ENCODE measurements around the gene MYO5B.
"Not testable (repeated sequence)": the region's sequence is repeated elsewhere in the genome, so short reads cannot be mapped to it uniquely, and the experiment has no call there.

The MYO5B gene

GRCh38 chr18:49795612-49796552, 399.1 kb downstream of the MYO5B start:
- H3K27me3 ChIP-seq, result no peaks in the 10 kb centered on the region
- H3K36me3 ChIP-seq, result peaks cover 85% of the 10 kb centered on the region
- no peak for TF ChIP-seq Cebpa-rat (IDR thresholded peaks at IDR 0.05)
- H3K4me1 ChIP-seq, result no peaks in the 10 kb centered on the region
- no peaks in the 10 kb centered on the region for H4K20me1 ChIP-seq
- H3K27ac ChIP-seq, result no peak overlapping the region
- H3K9me3 ChIP-seq, result peaks cover 6% of the 10 kb centered on the region; the same call in 1 of the 2 replicates
- H3K4me2 ChIP-seq, result no peak overlapping the region
- H3K9ac ChIP-seq, result no peak overlapping the region
- H3K4me3 ChIP-seq, result no peak overlapping the region

GRCh38 chr18:49794743-49795142, 400.2 kb downstream of the MYO5B start:
- Histone ChIP-seq H3K27ac (no peak overlapping the region), H4K20me1 (no peaks in the 10 kb centered on the region), H3K9me3 (peaks cover 2% of the 10 kb centered on the region; the same call in 1 of the 2 replicates), H3K36me3 (peaks cover 87% of the 10 kb centered on the region), H3K4me1 (no peaks in the 10 kb centered on the region), H3K4me2 (no peak overlapping the region), H3K27me3 (no peaks in the 10 kb centered on the region), H3K4me3 (no peak overlapping the region), H3K9ac (no peak overlapping the region)
- TF ChIP-seq Cebpa-rat (IDR thresholded peaks at IDR 0.05), result no peak

DNA sequence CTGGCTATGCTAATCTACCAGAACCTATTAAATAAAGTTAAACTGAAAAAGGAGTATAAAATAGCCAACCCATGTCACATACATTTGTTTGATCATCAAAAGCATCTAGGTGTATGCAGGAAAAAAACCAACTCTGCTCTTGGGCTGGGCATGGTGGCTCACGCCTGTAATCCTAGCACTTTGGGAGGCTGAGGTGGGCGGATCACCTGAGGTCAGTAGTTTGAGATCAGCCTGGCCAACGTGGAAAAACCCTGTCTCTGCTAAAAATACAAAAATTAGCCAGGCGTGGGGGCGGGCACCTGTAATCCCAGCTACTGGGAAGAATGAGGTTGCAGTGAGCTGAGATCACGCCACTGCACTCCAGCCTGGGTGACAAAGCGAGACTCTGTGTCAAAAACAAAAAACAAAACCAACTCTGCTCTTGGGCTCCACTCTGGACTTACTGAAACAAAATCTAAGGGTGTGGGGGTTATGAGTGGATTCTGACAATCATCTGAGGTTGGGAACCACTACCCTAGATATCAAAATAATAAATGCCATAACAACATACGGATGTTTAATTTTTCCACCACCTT, 405.3 kb downstream of the MYO5B start:
- H3K4me2 ChIP-seq, H3K4me3 ChIP-seq, H3K9me3 ChIP-seq, H3K27me3 ChIP-seq, H3K9ac ChIP-seq, H4K20me1 ChIP-seq, H3K27ac ChIP-seq, H3K4me1 ChIP-seq: not testable (repeated sequence)
- H3K36me3 ChIP-seq, result peaks cover 96% of the 10 kb centered on the region

- no peak overlapping the region for H3K4me2 ChIP-seq
- H3K4me3 ChIP-seq, result no peak overlapping the region
These were observed 406.5 kb downstream of the MYO5B start for GRCh38 chr18:49788327-49788898.

DNA sequence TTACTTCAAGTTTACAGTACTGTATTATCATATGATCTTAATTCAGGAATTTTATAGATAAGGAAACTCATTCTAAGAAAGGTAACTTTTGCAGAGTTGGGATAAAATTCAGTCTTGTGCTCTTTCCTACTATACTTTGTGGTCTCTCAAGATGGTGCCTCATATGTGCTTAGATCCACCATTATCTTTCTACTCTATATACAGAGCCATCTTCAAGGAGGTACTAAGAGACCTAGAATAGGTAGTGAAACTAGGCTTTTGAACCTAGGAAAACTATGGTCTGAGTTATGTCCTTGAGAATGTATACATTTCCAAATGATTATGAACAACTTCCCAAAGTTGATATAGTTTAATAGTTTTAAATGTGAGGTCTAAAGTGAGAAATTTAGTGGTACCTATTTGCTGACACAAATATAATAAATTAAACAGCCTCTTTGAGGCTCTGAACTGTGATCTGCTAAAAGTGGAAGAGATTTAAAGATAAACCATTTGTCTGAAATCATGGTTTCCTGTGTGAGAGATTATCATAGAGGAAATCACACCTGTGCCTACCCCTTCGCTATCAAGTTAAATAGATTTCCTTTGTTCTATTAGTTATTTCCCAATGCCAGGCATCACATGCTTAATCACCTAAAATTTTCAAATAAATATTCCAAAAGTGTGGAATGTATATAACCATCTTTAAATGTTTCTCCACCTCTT, 408.8 kb downstream of the MYO5B start:
- H3K9me3 ChIP-seq, result no peaks in the 10 kb centered on the region
- no peaks in the 10 kb centered on the region for H3K4me1 ChIP-seq
- no peak overlapping the region for H3K4me2 ChIP-seq
- no peaks in the 10 kb centered on the region for H4K20me1 ChIP-seq
- no peak overlapping the region for H3K9ac ChIP-seq
- no peak overlapping the region for H3K4me3 ChIP-seq
- no peak for TF ChIP-seq Cebpa-rat (IDR thresholded peaks at IDR 0.05)
- H3K27ac ChIP-seq, result no peak overlapping the region
- H3K27me3 ChIP-seq, result no peaks in the 10 kb centered on the region
- peaks cover 98% of the 10 kb centered on the region for H3K36me3 ChIP-seq

More at GRCh38 chr18:49788327-49788898, 406.5 kb downstream of the MYO5B start:
- H3K36me3 ChIP-seq, result peaks cover 97% of the 10 kb centered on the region
- no peak overlapping the region for H3K27ac ChIP-seq
- H4K20me1 ChIP-seq, result no peaks in the 10 kb centered on the region
- H3K9me3 ChIP-seq, result no peaks in the 10 kb centered on the region
- H3K4me1 ChIP-seq, result no peaks in the 10 kb centered on the region
- no peaks in the 10 kb centered on the region for H3K27me3 ChIP-seq
- TF ChIP-seq Cebpa-rat (IDR thresholded peaks at IDR 0.05), result no peak
- no peak overlapping the region for H3K9ac ChIP-seq

DNA sequence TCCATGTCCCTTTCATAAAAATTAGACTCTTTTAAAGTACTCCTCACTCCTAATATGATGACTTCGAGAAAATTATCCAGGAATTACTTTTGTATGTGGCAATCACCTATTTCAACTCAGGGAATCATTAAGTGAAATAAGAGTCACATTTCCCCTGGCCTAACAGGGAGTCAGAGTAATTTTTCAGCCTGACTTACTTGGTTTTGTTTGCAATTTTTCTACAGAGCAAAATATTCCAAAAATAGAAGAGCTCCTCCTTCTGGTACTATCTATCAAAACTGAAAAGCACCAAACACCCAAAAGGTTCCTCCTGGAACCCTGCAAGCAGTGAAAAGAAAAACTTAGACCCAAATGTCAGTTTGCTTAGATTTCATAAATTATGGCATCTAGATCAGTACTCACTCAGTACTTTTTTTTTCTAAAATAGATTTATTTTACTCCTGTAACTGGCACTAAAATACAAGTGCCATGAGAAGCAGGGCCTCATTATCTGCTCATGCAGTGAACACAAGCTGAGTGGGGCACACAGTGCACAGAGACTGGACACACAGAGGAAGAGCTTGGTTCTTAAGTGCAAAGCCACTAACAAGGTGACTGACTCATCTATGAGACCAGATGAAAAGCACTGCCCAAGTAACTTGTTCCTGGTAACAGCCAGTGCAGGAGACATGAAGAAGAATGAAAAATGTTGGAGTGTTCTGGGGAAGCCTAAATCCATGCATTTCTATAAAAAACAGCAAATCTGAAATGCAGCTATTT, 410.3 kb downstream of the MYO5B start:
- TF ChIP-seq Cebpa-rat (IDR thresholded peaks at IDR 0.05), result no peak
- Histone ChIP-seq H3K27me3 (no peaks in the 10 kb centered on the region), H3K36me3 (peaks cover 98% of the 10 kb centered on the region), H3K27ac (no peak overlapping the region), H3K4me1 (peaks cover 10% of the 10 kb centered on the region), H3K9ac (no peak overlapping the region), H3K4me2 (no peak overlapping the region), H3K9me3 (no peaks in the 10 kb centered on the region), H3K4me3 (no peak overlapping the region), H4K20me1 (no peaks in the 10 kb centered on the region)

- H3K36me3 ChIP-seq, result peaks cover 88% of the 10 kb centered on the region
- H3K9me3 ChIP-seq, H3K4me2 ChIP-seq, H4K20me1 ChIP-seq, H3K4me3 ChIP-seq, H3K27ac ChIP-seq, H3K9ac ChIP-seq, H3K27me3 ChIP-seq: not testable (repeated sequence)
- peaks cover 20% of the 10 kb centered on the region for H3K4me1 ChIP-seq
These were observed 411.3 kb downstream of the MYO5B start for GRCh38 chr18:49783631-49784030.

DNA sequence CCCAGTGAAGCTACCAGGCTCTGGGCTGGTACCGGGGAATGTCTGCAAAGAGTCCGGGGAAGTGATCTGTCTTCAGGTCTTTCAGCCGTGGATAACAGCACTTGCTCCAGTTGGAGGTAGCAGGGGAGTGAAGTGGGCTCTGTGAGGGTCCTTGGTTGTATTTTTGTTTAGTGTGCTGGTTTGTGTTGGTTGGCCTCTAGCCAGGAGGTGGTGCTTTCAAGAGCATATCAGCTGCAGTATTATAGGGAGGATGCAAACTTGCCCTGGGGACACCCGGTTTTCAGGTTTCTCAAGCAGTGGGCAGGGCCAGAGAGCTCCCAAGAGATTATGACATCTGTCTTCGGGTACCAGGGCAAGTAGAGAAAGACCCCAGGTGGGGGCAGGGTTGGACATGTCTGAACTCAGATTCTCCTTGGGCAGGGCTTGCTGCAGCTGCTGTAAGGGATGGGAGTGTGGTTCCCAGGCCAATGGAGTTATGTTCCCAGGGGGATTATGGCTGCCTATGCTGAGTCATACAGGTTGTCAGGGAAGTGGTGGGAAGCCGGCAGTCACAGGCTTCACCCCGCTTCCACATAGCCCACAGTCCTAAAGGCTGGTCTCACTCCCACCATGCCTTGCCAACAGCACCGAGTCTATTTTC, 416.0 kb downstream of the MYO5B start:
- Histone ChIP-seq H3K27me3 (no peaks in the 10 kb centered on the region), H3K36me3 (peaks cover 43% of the 10 kb centered on the region), H3K4me1 (peaks cover 23% of the 10 kb centered on the region), H3K9ac (no peak overlapping the region), H4K20me1 (no peaks in the 10 kb centered on the region), H3K4me2 (peak overlapping the region; percentile 73), H3K4me3 (no peak overlapping the region), H3K9me3 (peaks cover 11% of the 10 kb centered on the region), H3K27ac (peak overlapping the region; percentile 43; the same call in 1 of the 2 replicates)
- no peak for TF ChIP-seq Cebpa-rat (IDR thresholded peaks at IDR 0.05)

Data from BLaER1 (cell line).